Epidermal melanocyte (primary cell): Measurements from ENCODE around the gene FAAH.
"Not testable (repeated sequence)": the region's sequence is repeated elsewhere in the genome, so short reads cannot be mapped to it uniquely, and the experiment has no call there.

Experiments
- DNase-seq: peaks from one replicate; pipeline ENCODE4 v3.0.0; 2011; ENCODE audit warnings: low spot score; ENCODE audit not compliant: insufficient read length

FAAH gene

GRCh38 chr1:46394108-46394871, at the start of gene FAAH:
Gene FAAH (plus strand): TSS chr1:46394317. CDS start chr1:46394349, 32 bp downstream.
- DNase-seq: no peak

- no peak for DNase-seq
Observed at GRCh38 chr1:46344481-46344880, 49.6 kb upstream of the FAAH start.

GRCh38 chr1:46345281-46345680, 48.8 kb upstream of the FAAH start:
- no peak for DNase-seq

- DNase-seq: no peak
Observed at GRCh38 chr1:46352363-46352762, 41.8 kb upstream of the FAAH start.

- not testable (repeated sequence) for DNase-seq
Observed at GRCh38 chr1:46355920-46356319, 38.2 kb upstream of the FAAH start.

GRCh38 chr1:46362158-46362557, 32.0 kb upstream of the FAAH start:
- no peak for DNase-seq

GRCh38 chr1:46363121-46363520, 31.0 kb upstream of the FAAH start:
- no peak for DNase-seq

- DNase-seq: no peak
Observed at GRCh38 chr1:46364612-46365011, 29.5 kb upstream of the FAAH start.

- not testable (repeated sequence) for DNase-seq
Observed at GRCh38 chr1:46365796-46366195, 28.3 kb upstream of the FAAH start.

- no peak for DNase-seq
Observed at GRCh38 chr1:46367072-46367471, 27.0 kb upstream of the FAAH start.

GRCh38 chr1:46367701-46368100, 26.4 kb upstream of the FAAH start:
- DNase-seq: not testable (repeated sequence)

- DNase-seq: no peak
Observed at GRCh38 chr1:46368791-46369190, 25.3 kb upstream of the FAAH start.

- DNase-seq: no peak
Observed at GRCh38 chr1:46369542-46370213, 24.4 kb upstream of the FAAH start.

GRCh38 chr1:46370214-46370633, 23.9 kb upstream of the FAAH start:
- DNase-seq: no peak

- no peak for DNase-seq
Observed at GRCh38 chr1:46372431-46372830, 21.7 kb upstream of the FAAH start.

- no peak for DNase-seq
Observed at GRCh38 chr1:46379996-46380395, 14.1 kb upstream of the FAAH start.

- DNase-seq: no peak
Observed at GRCh38 chr1:46380508-46380907, 13.6 kb upstream of the FAAH start.

GRCh38 chr1:46393510-46393909, 607 bp upstream of the FAAH start:
- no peak for DNase-seq

- DNase-seq: no peak
Observed at GRCh38 chr1:46394872-46395465, 852 bp downstream of the FAAH start.

- DNase-seq: no peak
Observed at GRCh38 chr1:46396441-46397398, 2.6 kb downstream of the FAAH start.

- DNase-seq: no peak
Observed at GRCh38 chr1:46399307-46399706, 5.2 kb downstream of the FAAH start.
